GM21723 (cell line): Measurements from ENCODE around the gene PCDH1.
A peak's percentile ranks its signal among the peaks of the same experiment; 100 is the strongest.
"Not testable (repeated sequence)": the region's sequence is repeated elsewhere in the genome, so short reads cannot be mapped to it uniquely, and the experiment has no call there.

ENCODE experiments used
- ATAC-seq: cut with Tn5 transposase; IDR thresholded peaks from one replicate; pipeline ENCODE4 v1.9.1; 2021; ENCODE audit warnings: mild to moderate bottlenecking, moderate library complexity; ENCODE audit not compliant: unreplicated experiment

Gene PCDH1

GRCh38 chr5:141878186-141878710 is at the start of gene PCDH1:
Gene PCDH1, minus strand, starts transcription at chr5:141878410. Its CDS starts 148 bp downstream, at chr5:141878262.
- ATAC-seq: no peak

GRCh38 chr5:141926434-141926833 is 48.2 kb upstream of the PCDH1 start:
- no peak for ATAC-seq

GRCh38 chr5:141923448-141924313 is 45.5 kb upstream of the PCDH1 start, which contains the start of gene DELE1:
Gene DELE1, plus strand, starts transcription at chr5:141923871. Its CDS starts 71 bp downstream, at chr5:141923942.
- ATAC-seq: peak; percentile 99

GRCh38 chr5:141922827-141923447 is 44.7 kb upstream of the PCDH1 start:
- not testable (repeated sequence) for ATAC-seq

- no peak for ATAC-seq
These were observed 42.6 kb upstream of the PCDH1 start for GRCh38 chr5:141920771-141921170.

- no peak for ATAC-seq
These were observed 41.3 kb upstream of the PCDH1 start for GRCh38 chr5:141919218-141920119.

- no peak for ATAC-seq
These were observed 39.5 kb upstream of the PCDH1 start for GRCh38 chr5:141917760-141918159.

GRCh38 chr5:141916522-141916921 is 38.3 kb upstream of the PCDH1 start:
- ATAC-seq: no peak

GRCh38 chr5:141915881-141916336 is 37.7 kb upstream of the PCDH1 start:
- ATAC-seq: no peak

GRCh38 chr5:141914797-141915196 is 36.6 kb upstream of the PCDH1 start:
- ATAC-seq: no peak

GRCh38 chr5:141914199-141914743 is 36.1 kb upstream of the PCDH1 start:
- ATAC-seq: peak; percentile 78

GRCh38 chr5:141913560-141914198 is 35.5 kb upstream of the PCDH1 start:
- no peak for ATAC-seq

- ATAC-seq: no peak
These were observed 32.1 kb upstream of the PCDH1 start for GRCh38 chr5:141910271-141910673.

- ATAC-seq: no peak
These were observed 31.0 kb upstream of the PCDH1 start for GRCh38 chr5:141909212-141909611.

- ATAC-seq: no peak
These were observed 30.6 kb upstream of the PCDH1 start for GRCh38 chr5:141908796-141909195.

GRCh38 chr5:141906972-141907371 is 28.8 kb upstream of the PCDH1 start:
- no peak for ATAC-seq

- no peak for ATAC-seq
These were observed 28.3 kb upstream of the PCDH1 start for GRCh38 chr5:141906517-141906916.

- ATAC-seq: no peak
These were observed 26.3 kb upstream of the PCDH1 start for GRCh38 chr5:141904551-141904950.

- no peak for ATAC-seq
These were observed 25.1 kb upstream of the PCDH1 start for GRCh38 chr5:141903261-141903660.
